KG1 (cell line): ENCODE measurements around the gene BCR.

ENCODE experiments used
- DNase-seq: peaks from one replicate; lab custom pipeline; 2025; lab: John Stamatoyannopoulos, UW

The BCR gene

DNA sequence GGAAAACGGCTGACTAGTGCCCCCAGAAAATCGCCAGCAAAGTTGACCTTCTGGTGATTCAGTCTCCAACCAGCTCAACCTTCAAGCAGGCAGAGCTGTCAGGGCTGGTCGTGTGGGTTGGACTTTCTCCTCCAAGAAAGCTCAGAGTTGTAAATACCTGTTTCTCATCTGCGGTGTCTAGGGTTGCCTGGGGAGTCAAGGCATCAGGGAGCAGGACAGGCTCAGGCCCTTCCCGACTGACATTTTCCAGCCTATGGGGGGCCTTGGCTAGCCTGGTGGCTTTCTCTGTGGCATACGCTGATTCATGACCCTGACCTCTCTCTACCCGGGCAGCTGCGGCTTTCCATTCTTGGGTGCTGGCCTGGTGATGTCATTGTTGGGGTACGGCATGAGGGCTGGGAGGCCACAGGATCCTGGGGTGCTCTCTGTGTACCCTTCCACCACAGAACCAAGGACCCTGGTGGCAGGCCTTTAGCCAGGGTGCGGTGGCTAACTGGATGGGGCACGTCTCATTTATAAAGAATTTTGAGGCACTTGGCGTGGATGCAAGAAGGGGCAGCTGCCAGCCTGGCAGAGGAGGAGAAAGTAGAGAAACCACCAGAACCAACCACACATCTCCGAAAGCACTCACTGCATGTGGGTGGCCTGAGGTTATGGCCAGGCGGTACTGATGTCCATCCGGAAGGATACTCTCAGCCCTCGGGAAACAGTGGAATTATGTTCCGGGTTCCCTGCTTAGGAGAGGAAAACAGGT lies 64.9 kb downstream of the BCR start:
- DNase-seq, result no peak

- DNase-seq, result no peak
Observed at GRCh38 chr22:23245799-23246136, 65.5 kb downstream of the BCR start.

DNA sequence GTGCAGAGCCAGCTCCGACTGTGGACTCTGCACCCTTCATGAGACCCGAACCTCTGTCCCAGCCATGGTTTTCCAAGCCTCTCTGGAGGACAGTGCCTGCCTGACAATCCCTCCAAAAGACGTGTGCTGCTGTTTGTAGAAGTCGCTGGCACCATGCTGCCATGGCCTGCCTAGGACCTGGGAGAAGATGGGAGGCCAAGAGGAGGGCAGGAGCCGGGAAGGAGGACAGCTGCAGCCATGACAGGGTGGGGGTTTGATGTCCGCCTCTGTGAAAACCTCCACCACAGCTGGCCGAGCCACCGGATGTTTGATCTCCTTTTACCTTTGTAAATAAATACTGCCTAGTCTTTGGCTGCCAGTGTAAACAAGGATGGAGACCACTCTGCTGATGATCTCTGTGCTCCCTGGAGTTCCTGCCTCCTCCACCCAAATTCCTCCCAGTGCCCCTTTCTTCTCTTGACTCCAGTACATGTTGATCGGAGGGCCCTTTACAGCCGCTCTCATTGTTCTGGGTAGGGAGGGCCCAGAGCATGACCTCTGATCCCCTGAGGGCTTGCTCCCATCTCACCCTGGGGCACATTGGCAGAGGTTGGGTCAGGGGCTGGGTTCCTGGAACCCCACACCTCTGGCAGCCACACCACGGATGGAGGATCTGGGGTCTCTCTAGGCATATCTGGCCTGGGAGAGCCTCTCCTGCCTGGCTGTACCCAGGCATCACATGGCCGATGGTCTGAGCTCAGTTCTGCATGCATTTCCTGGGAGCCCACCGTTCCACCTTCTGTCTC lies 66.9 kb downstream of the BCR start:
- no peak for DNase-seq

DNA sequence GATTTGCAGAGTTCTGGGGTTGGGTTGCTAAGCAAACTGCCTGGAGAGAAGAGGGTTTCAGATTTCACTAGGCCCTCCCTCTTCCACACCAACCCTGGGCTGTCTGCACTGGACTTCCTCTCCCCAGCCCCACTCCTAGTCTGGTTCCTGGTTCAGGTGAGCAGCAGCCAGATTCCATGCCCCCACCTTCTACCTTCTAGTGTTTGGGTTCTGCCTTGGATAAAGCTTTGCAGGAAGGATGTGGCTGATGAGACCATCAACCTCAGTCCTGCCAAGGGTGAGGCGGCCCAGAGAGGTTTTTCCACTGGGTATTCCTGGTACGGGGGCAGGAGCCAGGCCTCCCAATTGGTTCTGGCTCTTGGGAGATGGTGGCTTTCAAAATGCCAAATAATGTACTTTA lies 68.3 kb downstream of the BCR start:
- no peak for DNase-seq

DNA sequence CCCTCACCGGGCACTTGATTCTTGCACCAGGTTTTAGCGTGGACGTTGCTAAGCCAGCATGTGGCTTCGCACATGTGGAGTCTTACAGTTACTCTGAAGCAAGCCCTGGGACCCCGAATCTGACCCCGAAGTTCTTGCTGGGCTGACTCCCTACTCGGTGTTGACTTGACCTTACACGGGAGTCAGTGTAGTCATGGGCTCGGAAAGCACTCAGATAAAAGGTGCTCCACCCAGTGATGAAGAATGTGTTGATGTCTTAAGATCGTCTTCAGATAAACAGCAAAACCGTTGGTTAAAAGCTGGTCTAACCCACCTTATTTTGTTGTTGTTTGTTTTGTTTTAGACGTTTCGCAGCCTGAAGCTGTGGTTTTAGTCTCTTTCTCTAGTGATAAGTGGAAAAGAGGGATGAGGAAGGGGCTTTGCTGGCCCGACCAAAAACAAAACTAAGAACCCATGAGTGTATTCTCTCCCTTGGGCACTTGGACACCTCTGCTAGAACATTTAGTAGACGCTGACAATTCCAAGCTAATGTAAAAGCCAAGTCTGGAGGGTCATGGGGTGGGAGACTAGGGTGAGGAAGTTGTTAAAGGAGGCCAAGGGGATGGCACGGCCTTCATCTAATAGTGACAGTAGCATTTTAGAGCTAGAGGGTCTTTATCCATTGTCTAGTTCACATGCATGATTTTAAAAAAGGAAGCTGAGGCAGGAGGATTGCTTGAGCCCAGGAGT lies 69.9 kb downstream of the BCR start:
- DNase-seq, result no peak

DNA sequence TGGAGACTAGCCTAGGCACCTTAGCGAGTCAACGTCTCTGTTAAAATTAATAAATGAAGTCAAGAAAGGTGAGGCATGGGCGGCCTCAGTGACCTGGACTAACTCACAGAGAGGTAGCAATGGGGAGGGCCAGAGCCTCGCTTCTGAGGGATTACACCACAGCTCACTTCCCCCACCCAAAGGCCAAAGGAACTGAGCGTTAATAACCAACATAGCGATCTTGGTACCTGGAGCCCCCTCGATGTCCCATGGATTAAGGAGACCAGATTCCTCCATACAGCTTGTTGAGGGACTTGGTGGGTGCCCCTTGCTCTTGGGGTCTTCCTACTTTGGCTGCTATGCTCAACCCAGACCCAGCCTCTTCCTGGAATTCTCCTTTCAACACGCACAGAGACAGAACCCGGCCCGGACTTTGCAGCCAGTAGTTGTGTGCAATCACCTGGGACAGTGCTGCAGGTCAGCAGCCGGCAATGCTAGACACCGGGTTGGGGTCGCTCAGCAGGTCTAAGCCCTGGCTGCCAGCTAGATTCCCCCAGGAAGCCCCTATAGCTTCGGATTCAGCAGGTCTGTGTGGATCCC lies 70.6 kb downstream of the BCR start:
- DNase-seq, result no peak

DNA sequence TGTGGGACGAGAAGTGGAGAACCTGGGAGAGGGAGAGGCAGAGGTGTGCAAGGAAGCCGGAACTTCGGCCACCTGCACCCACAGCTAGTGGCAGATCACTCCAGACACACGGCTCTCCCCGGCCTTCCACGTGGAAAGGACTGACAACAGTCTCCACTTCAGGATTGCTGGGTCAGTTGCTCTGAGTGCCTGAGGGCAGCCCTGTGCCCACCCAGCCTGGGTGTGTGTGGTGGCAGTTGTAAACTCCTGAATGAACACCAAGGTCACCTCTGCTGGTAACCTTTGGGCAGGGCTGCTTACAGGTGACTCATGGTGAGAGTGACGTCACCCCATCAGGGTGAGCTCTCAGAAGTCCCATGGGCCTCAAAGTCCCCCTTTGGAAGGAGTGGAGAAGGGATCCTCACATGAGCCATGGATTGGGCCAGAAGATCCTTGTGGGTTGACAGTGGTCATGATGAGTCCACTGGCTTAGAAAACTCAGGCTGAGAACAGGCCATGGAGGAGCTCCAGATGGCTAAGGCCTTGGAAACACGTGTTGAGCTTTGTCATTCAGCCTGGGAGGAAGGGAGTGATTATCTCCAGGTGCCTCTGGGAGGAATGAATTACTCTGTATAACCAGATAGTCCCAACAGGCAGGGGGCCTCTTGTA lies 71.3 kb downstream of the BCR start:
- no peak for DNase-seq

- no peak for DNase-seq
Observed at GRCh38 chr22:23253475-23254055, 73.3 kb downstream of the BCR start.

DNA sequence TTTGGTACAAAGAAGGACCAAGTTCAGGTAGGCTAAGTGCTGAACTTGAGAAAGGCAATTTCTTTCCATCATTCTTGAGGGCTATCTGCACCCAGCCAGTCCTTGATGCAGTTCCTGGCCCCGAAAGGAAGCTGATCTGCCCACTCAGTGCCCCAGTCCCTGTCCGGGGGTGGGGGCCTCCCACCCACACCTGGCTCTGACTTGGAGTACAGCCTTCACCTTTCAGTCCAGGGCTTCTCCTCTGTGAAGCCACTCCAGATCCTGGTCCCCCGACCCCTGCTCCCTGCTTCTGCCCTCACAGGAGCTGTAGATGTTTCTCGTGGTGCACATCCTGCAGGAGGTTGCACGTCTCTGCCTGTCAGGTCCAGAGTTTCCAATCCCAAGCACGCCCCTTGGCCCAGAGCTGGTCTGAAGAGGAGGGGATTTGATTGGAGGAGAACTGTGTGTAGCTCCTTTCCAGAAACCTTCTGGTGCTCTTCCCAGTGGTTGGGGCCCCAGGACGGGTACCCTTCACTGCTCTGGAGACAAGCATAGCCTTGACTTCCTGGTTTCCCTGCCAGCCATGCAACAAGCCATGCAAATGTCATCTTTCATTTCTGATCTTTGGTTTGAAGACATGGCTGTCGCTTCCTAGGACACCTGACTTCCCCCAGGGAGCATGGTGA lies 75.3 kb downstream of the BCR start:
- no peak for DNase-seq

- no peak for DNase-seq
Observed at GRCh38 chr22:23256171-23256932, 76.0 kb downstream of the BCR start.

DNA sequence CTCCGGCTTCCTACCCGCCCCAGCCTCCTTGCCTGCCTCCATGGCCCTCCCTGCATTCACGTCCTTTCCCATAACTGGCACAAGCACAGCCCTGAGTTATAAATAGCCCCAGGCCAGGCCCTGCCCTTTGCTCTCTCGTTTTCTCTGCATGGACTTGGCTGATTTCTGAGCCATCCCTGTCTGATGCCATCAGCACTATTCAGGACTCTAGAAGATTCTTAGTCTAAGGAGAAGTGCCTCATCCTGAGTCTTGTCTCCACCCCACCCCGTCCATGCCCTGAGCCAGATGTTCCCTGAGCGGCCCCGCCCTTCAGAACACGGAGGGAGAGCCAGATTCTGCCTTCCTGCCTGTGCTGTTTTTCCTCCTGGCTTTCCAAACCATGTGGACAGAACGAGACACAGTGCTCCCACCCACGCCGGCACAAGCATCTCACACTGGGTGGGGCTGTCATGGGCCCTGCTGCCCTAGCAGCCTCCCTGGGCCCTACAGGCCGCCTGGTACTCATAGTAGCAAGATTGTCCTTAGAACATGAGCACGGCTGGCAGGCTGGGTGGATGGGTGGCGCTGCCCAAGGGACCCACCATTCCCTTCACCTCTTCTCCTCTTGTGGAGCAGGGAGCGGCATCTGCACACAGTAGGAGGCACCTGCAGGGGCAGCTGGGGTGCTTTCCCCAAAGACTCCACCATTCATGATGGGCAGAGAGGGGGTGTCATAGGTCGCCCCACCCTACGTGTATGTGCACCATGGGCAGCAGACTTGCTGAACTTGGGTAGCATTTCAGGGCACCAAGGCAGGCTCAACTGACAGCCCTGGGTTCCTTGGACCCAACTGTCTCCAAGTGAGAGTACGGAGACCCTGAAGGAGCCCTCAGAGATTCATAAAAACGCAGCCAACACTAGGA lies 76.9 kb downstream of the BCR start:
- DNase-seq, result no peak

DNA sequence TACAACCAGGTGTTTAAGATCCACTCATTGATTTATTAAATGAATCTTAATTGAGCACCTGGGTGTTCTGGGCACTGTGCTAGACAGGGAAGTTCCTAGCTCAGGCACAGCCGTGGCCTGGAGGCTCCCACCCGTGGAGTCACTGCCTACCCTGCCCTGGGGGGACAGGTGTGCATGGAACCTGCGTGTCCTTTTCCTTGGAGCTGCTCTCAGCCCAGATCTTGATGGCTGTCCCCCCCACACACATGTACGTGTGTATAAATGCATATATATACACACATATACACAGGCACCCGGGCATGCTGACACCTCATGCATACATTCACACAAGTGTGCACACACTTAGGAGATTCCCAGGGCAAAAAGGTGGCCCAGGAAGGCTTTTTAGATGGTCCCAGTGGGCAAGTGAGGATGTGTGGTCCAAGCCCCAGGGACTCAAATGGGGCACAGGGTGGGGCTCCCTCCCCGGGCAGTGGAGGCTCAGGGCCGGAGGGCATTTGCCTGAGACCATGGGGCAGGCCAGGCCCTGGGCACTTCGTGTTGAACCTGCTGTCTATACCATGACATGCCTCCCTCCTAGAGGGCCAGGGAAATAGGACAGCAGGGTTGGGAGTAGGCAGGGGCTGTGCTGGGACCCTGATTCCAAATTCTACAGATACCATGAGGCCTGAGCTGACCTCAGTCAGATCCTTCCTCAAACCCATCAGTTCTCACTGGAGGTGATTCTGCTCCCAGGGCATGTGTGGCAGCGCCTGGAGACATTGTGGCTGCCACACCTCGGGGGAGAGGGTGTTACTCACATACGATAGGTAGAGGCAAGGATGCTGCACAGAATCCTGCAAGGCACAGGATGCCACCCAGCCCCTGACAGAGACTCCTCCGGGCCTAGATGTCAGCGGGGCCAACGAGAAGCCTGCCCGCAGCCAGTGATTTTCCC lies 77.8 kb downstream of the BCR start:
- no peak for DNase-seq

GRCh38 chr22:23258826-23259170 lies 78.5 kb downstream of the BCR start:
- DNase-seq, result no peak

DNA sequence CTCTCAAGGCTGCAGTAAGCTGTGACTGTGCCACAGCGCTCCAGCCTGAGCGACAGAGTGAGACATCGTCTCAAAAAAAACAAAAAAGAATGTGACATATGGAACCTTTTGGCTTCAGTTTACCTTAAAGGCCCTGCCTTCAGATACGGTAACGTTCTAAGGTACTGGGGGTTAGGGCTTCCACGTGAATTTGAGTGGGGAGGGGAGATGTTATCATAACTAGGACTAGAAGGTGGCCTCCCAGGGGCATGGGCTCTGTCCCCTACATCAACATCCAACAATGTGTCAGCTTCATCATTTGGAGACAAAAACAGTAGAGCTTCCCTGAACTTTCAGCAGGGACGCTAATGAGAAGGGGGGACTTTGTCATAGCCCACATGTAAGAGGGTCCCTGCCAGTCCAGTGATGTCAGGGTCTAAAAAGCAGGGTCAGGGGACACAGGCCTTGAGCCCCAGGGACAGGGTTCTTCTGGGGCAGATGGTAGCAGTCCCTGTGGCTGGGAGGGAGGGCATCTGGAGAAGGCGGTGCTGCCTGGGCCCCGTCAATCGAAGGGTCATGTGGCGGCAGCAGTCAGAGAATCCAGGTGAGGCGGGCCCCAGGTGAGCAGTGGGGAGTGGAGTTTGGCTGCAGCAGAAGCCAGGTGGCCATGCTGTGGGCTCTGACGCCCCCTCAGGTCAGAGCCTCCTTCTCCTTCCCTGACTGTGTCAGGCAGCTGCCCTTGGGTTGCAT lies 79.8 kb downstream of the BCR start:
- no peak for DNase-seq

DNA sequence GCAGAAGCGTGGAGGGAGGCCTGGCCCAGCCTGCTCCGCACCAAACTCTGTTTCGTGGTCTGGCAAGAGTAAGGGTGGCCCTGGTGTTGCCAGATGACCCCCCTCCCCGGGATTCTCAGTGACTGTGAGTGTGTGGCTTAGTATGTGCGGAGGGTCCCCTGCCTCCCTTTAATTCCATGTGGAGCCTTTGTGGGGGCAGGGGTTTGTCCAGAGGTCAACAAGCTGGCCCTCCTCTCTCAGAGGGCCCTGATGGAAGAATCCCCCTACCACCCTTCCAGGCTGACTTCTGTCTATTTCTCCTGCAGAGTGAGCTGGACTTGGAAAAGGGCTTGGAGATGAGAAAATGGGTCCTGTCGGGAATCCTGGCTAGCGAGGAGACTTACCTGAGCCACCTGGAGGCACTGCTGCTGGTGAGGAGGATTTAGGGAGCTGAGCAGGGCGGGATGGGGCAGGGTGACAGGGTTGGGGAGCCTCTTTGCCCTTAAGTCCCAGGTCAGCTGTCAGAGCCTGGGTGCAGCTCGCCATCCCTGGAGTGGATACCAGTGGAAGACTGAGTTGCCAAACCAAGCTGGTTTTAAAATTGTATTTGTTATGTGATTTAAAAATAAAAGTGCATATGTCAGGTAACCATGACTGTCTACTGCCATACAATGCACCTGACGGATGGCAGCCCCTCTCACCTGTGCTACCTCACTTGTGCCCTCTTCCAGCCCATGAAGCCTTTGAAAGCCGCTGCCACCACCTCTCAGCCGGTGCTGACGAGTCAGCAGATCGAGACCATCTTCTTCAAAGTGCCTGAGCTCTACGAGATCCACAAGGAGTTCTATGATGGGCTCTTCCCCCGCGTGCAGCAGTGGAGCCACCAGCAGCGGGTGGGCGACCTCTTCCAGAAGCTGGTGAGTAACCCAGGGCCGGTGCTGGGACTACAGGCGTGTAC lies 80.6 kb downstream of the BCR start:
- no peak for DNase-seq

- no peak for DNase-seq
Observed at GRCh38 chr22:23261900-23262450, 81.7 kb downstream of the BCR start.
